Right renal pelvis (tissue), 4 donors: Measurements from ENCODE around the gene TBX4. TPM values are rescaled to one million over a fixed set of nuclear protein-coding genes. Genes with fewer than 3 reads are reported as not detected.
"Not testable (repeated sequence)": the region's sequence is repeated elsewhere in the genome, so short reads cannot be mapped to it uniquely, and the experiment has no call there.

Source experiments
- DNase-seq, 4 donors: peaks; one replicate each; pipeline ENCODE4 v3.0.0-alpha.2; 2013; ENCODE audit warnings: low read depth in 4 of 4, low spot score in 3 of 4, missing footprints in 1 of 4
- polyA plus RNA-seq, 4 donors: library from polyadenylated mRNA; unstranded; fragments of 120-200 nt; gene quantifications; one replicate each; pipeline ENCODE4 v1.2.1, GENCODE V29; 2013; ENCODE audit not compliant: insufficient read length in 4 of 4

Gene TBX4
- polyA plus RNA-seq, 4 donors, result 0.08 to 0.53 (median 0.16) TPM

GRCh38 chr17:61427567-61427966, 24.7 kb upstream of the TBX4 start:
- DNase-seq, result no peak

- DNase-seq, result no peak
Observed at GRCh38 chr17:61429274-61429673, 22.9 kb upstream of the TBX4 start.

GRCh38 chr17:61429831-61430230, 22.4 kb upstream of the TBX4 start:
- DNase-seq, result not testable (repeated sequence)

- no peak for DNase-seq
Observed at GRCh38 chr17:61431594-61432311, 20.5 kb upstream of the TBX4 start.

GRCh38 chr17:61436273-61436672, 15.9 kb upstream of the TBX4 start:
- DNase-seq, result no peak

GRCh38 chr17:61436995-61437704, 15.1 kb upstream of the TBX4 start:
- DNase-seq, result no peak

GRCh38 chr17:61440697-61441096, 11.5 kb upstream of the TBX4 start:
- DNase-seq, result no peak

- DNase-seq, result not testable (repeated sequence)
Observed at GRCh38 chr17:61441507-61441906, 10.7 kb upstream of the TBX4 start.

GRCh38 chr17:61442136-61442775, 10.0 kb upstream of the TBX4 start:
- DNase-seq, result no peak

GRCh38 chr17:61442878-61443474, 9.2 kb upstream of the TBX4 start:
- no peak for DNase-seq

GRCh38 chr17:61443475-61443882, 8.7 kb upstream of the TBX4 start:
- DNase-seq, result no peak

GRCh38 chr17:61444075-61444474, 8.1 kb upstream of the TBX4 start:
- no peak for DNase-seq

- DNase-seq, result no peak
Observed at GRCh38 chr17:61444831-61445230, 7.4 kb upstream of the TBX4 start.

- DNase-seq, result no peak
Observed at GRCh38 chr17:61447358-61447757, 4.9 kb upstream of the TBX4 start.

GRCh38 chr17:61448042-61448441, 4.2 kb upstream of the TBX4 start:
- no peak for DNase-seq

GRCh38 chr17:61449140-61449539, 3.1 kb upstream of the TBX4 start:
- DNase-seq, result not testable (repeated sequence)

GRCh38 chr17:61449707-61450640, 2.2 kb upstream of the TBX4 start:
- DNase-seq, result no peak

GRCh38 chr17:61450641-61451537, 1.3 kb upstream of the TBX4 start:
- DNase-seq, result no peak
